ENCODE data around the gene MYBPC1. TPM values are rescaled to one million over a fixed set of nuclear protein-coding genes. Genes with fewer than 3 reads are reported as not detected.

MYBPC1 gene
- total and polyA plus RNA-seq, 2 experiments from 2014 or later: 0.18 TPM; not detected in 1

GRCh38 chr12:101713930-101714329, 119.2 kb downstream of the MYBPC1 start:
- Mint-ChIP-seq H3K4me1 (peaks cover 7% of the 10 kb centered on the region; the same call in 2 of the 3 replicates), H3K36me3 (ENCODE audit: low read depth) (no peaks in the 10 kb centered on the region; the same call in 2 of the 3 replicates), H3K27me3 (ENCODE audit: insufficient read depth, low read depth, poor library complexity) (no peaks in the 10 kb centered on the region), H3K4me3 (no peak overlapping the region), H3K27ac (no peak overlapping the region), H3K9me3 (no peaks in the 10 kb centered on the region)
- Histone ChIP-seq H3K9me2 (ENCODE audit: insufficient read depth) (no peaks in the 10 kb centered on the region), H3K79me2 (replicated peaks; ENCODE audit: insufficient read depth) (peaks cover 9% of the 10 kb centered on the region; the same call in 1 of the 2 replicates), H4K20me1 (replicated peaks; ENCODE audit: insufficient read depth) (no peaks in the 10 kb centered on the region), H3K4me1 (ENCODE audit: insufficient read depth) (no peaks in the 10 kb centered on the region; the same call in none of the 2 replicates), H3K27me3 (ENCODE audit: insufficient read depth) (no peaks in the 10 kb centered on the region), H3F3A (replicated peaks; ENCODE audit: low read depth) (no peaks in the 10 kb centered on the region), H3K36me3 (ENCODE audit: insufficient read depth) (no peaks in the 10 kb centered on the region), H3K4me2 (no peak overlapping the region), H3K4me3 (no peak overlapping the region), H3K27ac (ENCODE audit: low read depth) (no peak overlapping the region), H2AFZ (no peak overlapping the region)
- DNase-seq (ENCODE audit: low spot score): no peak
- ATAC-seq: no peak
- TF ChIP-seq CREB1 (CRISPR knock-in tag; IDR thresholded peaks at IDR 0.05; ENCODE audit: low read depth): no peak
- no peak for TF ChIP-seq ZNF462 (CRISPR knock-in tag; IDR thresholded peaks at IDR 0.05)
- no peak for TF ChIP-seq POLR2AphosphoS5 (IDR thresholded peaks at IDR 0.05; ENCODE audit: low read depth)
- no peak for TF ChIP-seq EZH2phosphoT487 (IDR thresholded peaks at IDR 0.05; ENCODE audit: unreplicated experiment)
- TF ChIP-seq JUNB (IDR thresholded peaks at IDR 0.05; ENCODE audit: unreplicated experiment): no peak
- TF ChIP-seq ETS1 (IDR thresholded peaks at IDR 0.05): no peak
- TF ChIP-seq CTCF (conservative IDR thresholded peaks at IDR 0.05; ENCODE audit: low read depth in 2 of 2): no peak

Data from GM23338 (cell line).